PFSK-1 (cell line): ENCODE measurements around the gene ASS1.

Source experiments
- POLR2AphosphoS5 ChIP-seq: IDR thresholded peaks from 2 replicates; pipeline ENCODE4 v1.6.1; 2012; ENCODE audit warnings: low read depth, mild to moderate bottlenecking, control low read depth, low read length, moderate library complexity
- SIN3A ChIP-seq: IDR thresholded peaks from 2 replicates; pipeline ENCODE4 v1.6.1; 2012; ENCODE audit warnings: mild to moderate bottlenecking, low read length, moderate library complexity, borderline replicate concordance; ENCODE audit not compliant: insufficient read depth
- TAF1 ChIP-seq: IDR thresholded peaks from 2 replicates; pipeline ENCODE4 v1.6.1; 2012; ENCODE audit warnings: low read length, control low read depth, borderline replicate concordance; ENCODE audit not compliant: insufficient read depth

DNA sequence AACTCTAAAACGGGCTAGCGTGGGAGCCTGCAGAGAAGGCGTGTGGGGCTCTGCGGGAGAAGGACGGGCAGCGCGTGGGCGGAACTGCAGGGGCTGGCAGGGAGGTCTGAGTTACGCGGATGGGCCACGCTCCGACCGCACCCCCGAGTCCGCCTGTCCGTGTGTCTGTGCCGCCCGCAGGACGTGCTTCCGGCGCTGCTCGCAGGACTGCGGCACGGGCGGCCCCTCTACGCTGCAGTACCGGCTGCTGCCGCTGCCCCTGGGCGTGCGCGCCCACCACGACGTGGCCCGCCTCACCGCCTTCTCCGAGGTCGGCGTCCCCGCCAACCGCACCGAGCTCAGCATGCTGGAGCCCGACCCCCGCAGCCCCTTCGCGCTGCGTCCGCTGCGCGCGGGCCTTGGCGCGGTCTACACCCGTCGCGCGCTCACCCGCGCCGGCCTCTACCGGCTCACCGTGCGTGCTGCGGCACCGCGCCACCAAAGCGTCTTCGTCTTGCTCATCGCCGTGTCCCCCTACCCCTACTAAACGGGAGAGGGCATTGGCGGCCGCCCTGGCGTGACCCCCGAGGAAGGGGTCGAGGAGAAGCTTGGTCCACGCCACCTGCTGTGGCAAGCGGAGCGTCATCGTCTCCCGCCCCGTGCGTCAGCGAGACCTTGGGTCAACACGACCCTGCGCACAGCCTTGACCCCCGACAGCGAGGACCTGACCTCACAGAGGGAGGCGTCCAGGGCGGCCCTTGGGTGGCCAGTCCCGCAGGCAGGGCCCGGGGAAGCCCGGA lies 11.4 kb upstream of the ASS1 start:
- no peak for TF ChIP-seq SIN3A
- TF ChIP-seq POLR2AphosphoS5: no peak
- TF ChIP-seq TAF1: no peak
